Nephron progenitor cell (in vitro differentiated cells): ENCODE results near the gene LMBRD2.

ENCODE experiments used
- DNase-seq: peaks from one replicate; pipeline ENCODE4 v3.0.0; 2021
- H3K27ac Mint-ChIP-seq: 2 replicates; pipeline ENCODE4 v1.8.0; 2021; ENCODE audit warnings: mild to moderate bottlenecking, moderate library complexity, mixed read lengths
- H3K27me3 Mint-ChIP-seq: 2 replicates; pipeline ENCODE4 v1.8.0; 2021; ENCODE audit warnings: mild to moderate bottlenecking, low read depth, mixed read lengths; ENCODE audit not compliant: poor library complexity
- H3K36me3 Mint-ChIP-seq: 2 replicates; pipeline ENCODE4 v1.8.0; 2021; ENCODE audit warnings: low read depth, mixed read lengths
- H3K4me1 Mint-ChIP-seq: 2 replicates; pipeline ENCODE4 v1.8.0; 2021; ENCODE audit warnings: mixed read lengths
- H3K4me3 Mint-ChIP-seq: 2 replicates; pipeline ENCODE4 v1.8.0; 2021; ENCODE audit warnings: mild to moderate bottlenecking, moderate library complexity, mixed read lengths
- H3K9me3 Mint-ChIP-seq: 2 replicates; pipeline ENCODE4 v1.8.0; 2021; ENCODE audit warnings: mild to moderate bottlenecking, moderate library complexity, mixed read lengths
- CTCF ChIP-seq: fragments of 200-600 bp; sonication (generic); IDR thresholded peaks from 2 replicates; pipeline ENCODE4 v1.5.0; 2021; ENCODE audit warnings: antibody characterized with exemption

The LMBRD2 gene

GRCh38 chr5:36168737-36169136, 17.1 kb upstream of the LMBRD2 start:
- H3K9me3 Mint-ChIP-seq: no peaks in the 10 kb centered on the region
- no peaks in the 10 kb centered on the region for H3K27me3 Mint-ChIP-seq
- H3K4me1 Mint-ChIP-seq: no peaks in the 10 kb centered on the region
- H3K4me3 Mint-ChIP-seq: no peak overlapping the region
- TF ChIP-seq CTCF: no peak
- no peak for DNase-seq
- H3K36me3 Mint-ChIP-seq: peaks cover 79% of the 10 kb centered on the region
- no peak overlapping the region for H3K27ac Mint-ChIP-seq

- no peak for DNase-seq
- Mint-ChIP-seq H3K27ac (no peak overlapping the region), H3K4me3 (no peak overlapping the region), H3K36me3 (peaks cover 77% of the 10 kb centered on the region), H3K27me3 (no peaks in the 10 kb centered on the region), H3K9me3 (no peaks in the 10 kb centered on the region), H3K4me1 (no peaks in the 10 kb centered on the region)
- TF ChIP-seq CTCF: no peak
These were observed 12.8 kb upstream of the LMBRD2 start for GRCh38 chr5:36164461-36164860.

- Mint-ChIP-seq H3K9me3 (no peaks in the 10 kb centered on the region), H3K4me3 (no peak overlapping the region), H3K4me1 (peaks cover 5% of the 10 kb centered on the region), H3K27ac (peak overlapping the region; percentile 57), H3K36me3 (peaks cover 76% of the 10 kb centered on the region), H3K27me3 (no peaks in the 10 kb centered on the region)
- no peak for DNase-seq
- TF ChIP-seq CTCF: no peak
These were observed 11.3 kb upstream of the LMBRD2 start for GRCh38 chr5:36162810-36163486.

GRCh38 chr5:36161361-36161760, 9.7 kb upstream of the LMBRD2 start:
- Mint-ChIP-seq H3K36me3 (peaks cover 75% of the 10 kb centered on the region), H3K27ac (no peak overlapping the region), H3K4me1 (peaks cover 17% of the 10 kb centered on the region), H3K27me3 (no peaks in the 10 kb centered on the region), H3K4me3 (no peak overlapping the region), H3K9me3 (no peaks in the 10 kb centered on the region)
- no peak for TF ChIP-seq CTCF
- no peak for DNase-seq

GRCh38 chr5:36160617-36161016, 8.9 kb upstream of the LMBRD2 start:
- Mint-ChIP-seq H3K9me3 (no peaks in the 10 kb centered on the region), H3K4me3 (no peak overlapping the region), H3K4me1 (peaks cover 24% of the 10 kb centered on the region), H3K27me3 (no peaks in the 10 kb centered on the region), H3K27ac (no peak overlapping the region), H3K36me3 (peaks cover 78% of the 10 kb centered on the region)
- DNase-seq: no peak
- TF ChIP-seq CTCF: no peak

- Mint-ChIP-seq H3K27ac (no peak overlapping the region), H3K27me3 (no peaks in the 10 kb centered on the region), H3K4me1 (peaks cover 46% of the 10 kb centered on the region), H3K9me3 (no peaks in the 10 kb centered on the region), H3K36me3 (peaks cover 83% of the 10 kb centered on the region), H3K4me3 (no peak overlapping the region)
- no peak for TF ChIP-seq CTCF
- DNase-seq: no peak
These were observed 6.5 kb upstream of the LMBRD2 start for GRCh38 chr5:36158144-36158543.
